ENCODE measurements around the gene HPS6.

DNA sequence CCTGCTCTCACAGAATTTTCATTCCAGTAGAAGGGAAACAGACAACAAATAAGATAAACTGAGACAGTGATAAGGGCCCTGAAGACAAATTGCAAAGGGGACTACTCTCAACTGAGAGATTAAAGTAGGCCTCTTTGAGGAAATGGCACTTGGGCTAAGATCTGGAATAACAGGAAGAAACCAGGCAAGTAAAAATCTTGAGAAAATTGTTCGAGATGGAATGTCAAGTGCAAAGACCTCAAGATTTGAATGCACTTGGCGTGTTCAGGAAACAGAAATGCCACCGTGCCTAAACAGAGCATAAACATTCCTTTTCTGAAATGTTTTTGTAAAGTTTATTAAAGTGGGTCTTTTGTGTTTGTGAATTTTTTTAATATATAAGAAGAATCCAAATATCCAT is 19.9 kb upstream of the HPS6 start:
- TF ChIP-seq CTCF (IDR thresholded peaks at IDR 0.05) (no peak), POLR2AphosphoS5 (IDR thresholded peaks at IDR 0.05) (no peak), POLR2A (IDR thresholded peaks at IDR 0.05) (no peak)
